GM12801 (cell line): Measurements from ENCODE around the gene NT5C1B.

Experiments
- CTCF ChIP-seq: IDR thresholded peaks from one replicate; pipeline ENCODE4 v1.5.1; 2011; ENCODE audit warnings: control low read depth; ENCODE audit not compliant: insufficient read length; ENCODE audit errors: extremely low read depth

The NT5C1B gene

GRCh38 chr2:18522484-18523146 is 66.8 kb downstream of the NT5C1B start:
- no peak for TF ChIP-seq CTCF

GRCh38 chr2:18520451-18521425 is 68.6 kb downstream of the NT5C1B start:
- peak; percentile 27 for TF ChIP-seq CTCF

- no peak for TF ChIP-seq CTCF
Observed at GRCh38 chr2:18519914-18520450, 69.4 kb downstream of the NT5C1B start.

GRCh38 chr2:18518116-18519111 is 71.0 kb downstream of the NT5C1B start:
- no peak for TF ChIP-seq CTCF

- no peak for TF ChIP-seq CTCF
Observed at GRCh38 chr2:18517386-18517785, 72.0 kb downstream of the NT5C1B start.

GRCh38 chr2:18516112-18516511 is 73.3 kb downstream of the NT5C1B start:
- TF ChIP-seq CTCF = no peak
